Measurements from ENCODE around the gene GULP1. TPM values are rescaled to one million over a fixed set of nuclear protein-coding genes. Genes with fewer than 3 reads are reported as not detected.
"Not testable (repeated sequence)": the region's sequence is repeated elsewhere in the genome, so short reads cannot be mapped to it uniquely, and the experiment has no call there.

Gene GULP1, protein sequence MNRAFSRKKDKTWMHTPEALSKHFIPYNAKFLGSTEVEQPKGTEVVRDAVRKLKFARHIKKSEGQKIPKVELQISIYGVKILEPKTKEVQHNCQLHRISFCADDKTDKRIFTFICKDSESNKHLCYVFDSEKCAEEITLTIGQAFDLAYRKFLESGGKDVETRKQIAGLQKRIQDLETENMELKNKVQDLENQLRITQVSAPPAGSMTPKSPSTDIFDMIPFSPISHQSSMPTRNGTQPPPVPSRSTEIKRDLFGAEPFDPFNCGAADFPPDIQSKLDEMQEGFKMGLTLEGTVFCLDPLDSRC
- total RNA-seq, result 4.6 TPM
- long read RNA-seq, partial matches to known transcripts, result 2 of 8 reads
- long read RNA-seq, other reads (novel, unspliced or antisense), result 4 of 8 reads

DNA sequence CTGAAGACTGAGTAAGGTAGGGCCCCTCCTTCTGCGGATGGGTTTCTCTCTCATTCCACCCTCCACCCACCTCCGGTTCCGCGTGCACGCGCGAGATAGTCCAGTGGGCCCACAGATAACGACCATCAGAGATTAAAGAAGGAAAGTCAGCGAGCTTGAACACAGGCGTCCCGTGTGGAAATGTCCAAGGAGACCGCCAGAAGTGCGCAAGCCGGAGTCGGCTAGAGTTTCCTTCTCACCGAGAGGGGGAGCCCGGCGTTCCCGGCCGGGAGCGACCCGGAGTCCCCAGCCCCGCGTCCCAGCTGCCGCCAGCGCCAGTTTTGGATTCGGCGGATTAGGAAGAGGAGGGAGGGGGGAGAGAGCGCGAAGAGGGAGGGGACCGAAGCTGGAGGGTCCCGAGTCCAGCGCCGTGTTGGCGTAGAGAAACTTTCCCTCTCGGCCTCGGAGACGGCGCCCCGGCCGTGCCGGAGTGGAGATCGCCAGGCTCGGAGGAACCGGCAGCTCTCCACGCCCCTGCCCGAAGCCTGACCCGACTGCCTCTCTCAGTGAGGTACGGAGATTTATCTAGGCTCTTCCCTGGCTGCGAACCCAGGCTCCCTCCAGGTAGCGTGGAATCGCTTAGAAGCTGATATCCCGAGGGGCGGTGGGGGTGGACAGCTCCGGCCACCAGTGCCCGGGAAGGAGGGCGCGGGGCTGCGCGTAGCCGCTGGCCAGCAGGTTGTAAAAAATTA, at the start of gene GULP1:
TSS of gene GULP1 (plus strand) at position 258 of the 731 bp plus-strand sequence. CDS start 185,829 bp downstream, outside the sequence.
- intact Hi-C loops (cut with micrococcal nuclease), result no loop called here
- DNase-seq (peak; percentile 83), ATAC-seq (peak; percentile 90)

DNA sequence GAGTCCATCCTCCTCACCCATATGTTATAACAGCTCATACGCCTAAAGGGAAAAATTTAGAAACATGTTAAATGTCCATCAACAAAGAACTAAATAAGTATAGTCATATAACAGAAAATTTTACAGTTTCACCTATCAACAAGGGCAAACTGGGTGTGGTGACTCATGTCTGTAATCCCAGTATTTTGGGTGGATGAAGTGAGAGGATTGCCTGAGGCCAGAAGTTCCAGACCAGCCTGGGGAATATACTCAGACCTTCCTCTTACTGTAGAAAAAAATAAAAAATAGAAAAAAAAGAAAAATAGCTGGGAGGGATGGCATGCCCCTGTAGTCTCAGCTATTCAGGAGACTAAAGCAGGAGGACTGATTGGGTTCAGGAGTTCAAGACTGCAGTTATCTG, 48.3 kb upstream of the GULP1 start:
- ATAC-seq (no peak), DNase-seq (no peak)
- intact Hi-C loops (cut with micrococcal nuclease), result no loop called here

DNA sequence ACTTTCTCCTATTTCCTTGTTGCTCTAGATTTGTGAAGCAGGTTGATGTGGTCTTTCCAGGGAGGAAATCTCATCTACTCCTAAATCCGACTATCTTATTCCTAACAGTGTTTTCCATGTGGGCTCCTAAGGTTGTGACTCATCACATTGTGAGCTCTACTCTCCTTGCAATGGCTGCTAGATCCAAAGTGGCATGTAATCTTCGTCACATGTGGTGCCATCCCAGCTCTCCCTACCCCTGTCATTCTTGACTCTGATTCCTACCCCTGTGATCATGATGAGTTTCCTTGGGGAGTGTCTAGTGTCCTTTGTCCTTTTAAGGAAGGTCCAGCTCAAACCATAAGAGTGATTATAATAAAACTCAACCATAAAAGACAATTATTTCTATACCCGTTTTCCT, 47.3 kb upstream of the GULP1 start:
- DNase-seq, result no peak
- no peak for ATAC-seq
- intact Hi-C loops (cut with micrococcal nuclease), result no loop called here

DNA sequence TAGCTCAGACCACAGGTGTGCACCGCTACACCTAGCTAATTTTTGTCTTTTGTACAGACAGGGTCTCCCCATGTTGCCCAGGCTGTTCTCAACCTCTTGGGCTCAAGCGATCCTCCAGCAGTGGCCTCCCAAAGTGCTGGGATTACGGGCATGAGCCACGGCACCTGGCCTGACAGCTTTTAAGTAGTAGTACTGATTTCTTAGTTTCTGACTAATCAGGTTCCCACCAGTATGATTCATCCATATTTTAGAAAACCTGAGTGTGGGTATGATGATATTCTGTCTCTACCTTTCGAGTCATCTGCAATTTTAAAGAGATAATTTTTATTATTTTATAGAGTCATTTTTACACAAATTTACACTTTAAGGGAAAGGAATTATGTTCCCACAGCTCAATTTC, 46.4 kb upstream of the GULP1 start:
- ATAC-seq (no peak), DNase-seq (no peak)
- intact Hi-C loops (cut with micrococcal nuclease), result no loop called here

DNA sequence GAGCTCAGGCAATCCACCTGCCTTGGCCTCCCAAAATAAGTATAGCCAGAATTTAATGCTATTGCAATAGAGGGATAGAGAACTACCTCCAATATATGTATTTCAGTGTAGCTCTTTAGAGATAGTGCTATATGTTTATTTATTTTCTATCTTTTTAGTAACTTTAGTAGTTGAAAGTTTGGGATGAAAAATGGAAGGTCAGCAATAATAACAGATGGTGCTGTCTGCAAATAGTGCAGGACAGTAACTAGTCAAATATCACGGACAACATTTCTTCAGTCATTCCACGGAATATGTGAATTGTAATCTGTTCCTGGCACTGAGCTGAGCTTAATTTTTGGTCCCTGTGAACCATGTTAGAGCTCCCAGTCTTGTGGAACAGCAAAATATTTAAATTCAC, 43.2 kb upstream of the GULP1 start:
- intact Hi-C loops (cut with micrococcal nuclease), result no loop called here
- ATAC-seq, result no peak

DNA sequence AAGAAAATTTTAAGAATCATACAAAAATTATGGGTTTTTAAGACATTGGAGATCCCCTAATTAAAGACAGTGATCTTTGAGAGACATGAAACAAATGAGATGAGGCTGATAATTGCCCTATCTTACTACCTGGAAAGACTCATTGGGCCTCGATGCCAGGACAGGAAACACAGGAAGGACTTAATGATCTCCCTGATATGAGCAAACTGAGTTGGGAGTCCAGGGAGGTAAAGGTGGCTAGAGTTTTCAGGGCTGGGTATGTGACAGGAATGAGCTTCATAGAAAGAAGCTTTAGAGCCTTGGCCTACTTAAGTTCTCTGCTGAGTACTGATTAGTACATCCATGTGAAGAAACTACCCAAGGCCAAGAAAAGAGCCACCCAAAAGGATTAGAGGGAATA, 40.6 kb upstream of the GULP1 start:
- ATAC-seq (no peak), DNase-seq (no peak)
- intact Hi-C loops (cut with micrococcal nuclease), result no loop called here

More for the DNA sequence above, 43.2 kb upstream of the GULP1 start:
- no peak for DNase-seq

DNA sequence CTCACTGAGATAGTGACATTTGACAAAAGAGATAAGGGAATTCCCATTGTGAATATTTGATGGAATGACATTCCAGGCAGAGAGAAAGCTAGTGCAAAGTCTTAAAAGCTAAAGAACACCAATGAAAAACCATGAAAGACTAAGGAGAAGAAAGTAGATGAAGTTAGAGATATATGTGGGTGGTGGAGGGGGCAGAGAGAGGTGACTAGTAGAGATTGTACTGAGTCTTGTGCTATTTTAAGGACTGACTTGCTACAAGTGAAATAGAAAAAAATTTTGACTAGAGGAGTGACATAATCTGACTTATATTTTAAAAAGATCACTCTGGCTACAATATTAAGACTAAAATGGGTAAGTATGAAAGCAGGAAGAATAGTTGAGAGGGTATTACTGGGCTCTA, 35.3 kb upstream of the GULP1 start:
- ATAC-seq (no peak), DNase-seq (no peak)
- intact Hi-C loops (cut with micrococcal nuclease), result no loop called here

DNA sequence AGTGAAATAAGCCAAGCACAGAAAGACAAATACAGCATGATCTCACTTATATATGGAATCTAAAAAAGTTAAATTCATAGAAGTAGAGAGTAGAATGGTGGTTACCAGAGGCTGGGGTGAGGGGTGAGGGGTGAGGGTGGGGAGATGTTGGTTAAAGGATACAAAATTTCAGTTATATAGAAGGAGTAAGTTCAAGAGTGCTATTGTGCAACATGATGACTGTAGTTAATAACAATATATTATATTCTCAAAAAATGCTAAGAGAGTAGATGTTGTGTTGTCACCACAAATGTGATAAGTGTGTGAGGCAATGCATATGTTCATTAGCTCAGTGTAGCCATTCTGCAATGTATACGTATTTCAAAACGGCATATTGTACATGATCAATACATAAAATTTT, 26.4 kb upstream of the GULP1 start:
- DNase-seq, result no peak
- intact Hi-C loops (cut with micrococcal nuclease), result no loop called here
- no peak for ATAC-seq

DNA sequence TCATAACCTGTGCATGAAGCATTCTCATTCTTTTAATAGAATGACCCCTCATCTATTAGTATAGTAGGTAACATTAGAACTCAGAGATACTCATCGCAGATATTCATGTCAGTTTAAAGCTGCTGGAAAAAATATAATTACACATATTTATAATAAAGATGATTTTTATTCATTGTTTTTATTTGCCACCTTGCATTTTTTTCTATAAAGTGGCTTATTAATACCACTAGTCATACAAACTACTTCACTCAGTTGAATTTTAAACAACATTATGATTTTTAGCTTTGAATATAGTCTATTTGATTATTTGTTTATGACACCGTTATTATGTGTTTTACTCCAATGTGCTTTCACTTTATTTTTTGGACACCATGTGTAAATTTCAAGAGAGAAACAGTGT, 23.9 kb upstream of the GULP1 start:
- ATAC-seq (no peak), DNase-seq (no peak)
- intact Hi-C loops (cut with micrococcal nuclease), result no loop called here

DNA sequence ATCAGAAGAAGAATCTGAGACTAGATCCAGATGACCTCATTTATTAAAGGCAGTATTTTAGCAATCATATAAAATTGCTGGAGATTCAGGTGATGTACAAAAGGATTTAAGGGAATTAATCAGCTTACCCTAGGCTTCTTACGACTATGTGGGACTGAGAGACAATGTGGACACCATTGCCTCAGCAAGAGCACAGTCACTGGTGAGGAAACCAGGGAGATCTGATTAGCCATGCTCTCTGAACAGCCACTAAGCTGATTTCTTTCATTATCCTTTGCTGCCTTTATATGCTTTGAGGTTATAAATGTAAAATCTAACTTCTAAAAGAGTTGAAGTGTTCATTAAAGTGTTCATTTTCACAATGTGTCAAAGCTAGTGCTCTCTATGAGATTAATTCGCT, 22.7 kb upstream of the GULP1 start:
- ATAC-seq (no peak), DNase-seq (no peak)
- intact Hi-C loops (cut with micrococcal nuclease), result no loop called here

DNA sequence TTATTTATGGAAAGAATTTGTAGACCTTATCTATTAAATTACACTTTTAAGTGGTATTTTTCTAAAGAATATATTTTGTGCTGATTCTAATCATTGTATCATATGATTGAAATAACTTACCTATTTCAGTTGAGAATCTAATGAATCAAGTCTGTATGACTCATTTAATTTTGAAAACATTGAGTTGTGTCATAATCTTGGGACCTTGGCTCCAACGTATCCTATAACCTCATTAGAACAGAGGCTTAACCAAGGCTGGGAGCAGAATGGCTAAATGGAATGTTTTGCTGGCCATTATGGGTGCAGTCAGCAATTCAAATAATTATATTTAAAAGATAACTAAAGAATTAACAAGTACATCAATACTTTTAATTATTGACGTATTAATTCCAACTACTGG, 19.6 kb upstream of the GULP1 start:
- DNase-seq, result no peak
- intact Hi-C loops (cut with micrococcal nuclease), result no loop called here
- no peak for ATAC-seq

DNA sequence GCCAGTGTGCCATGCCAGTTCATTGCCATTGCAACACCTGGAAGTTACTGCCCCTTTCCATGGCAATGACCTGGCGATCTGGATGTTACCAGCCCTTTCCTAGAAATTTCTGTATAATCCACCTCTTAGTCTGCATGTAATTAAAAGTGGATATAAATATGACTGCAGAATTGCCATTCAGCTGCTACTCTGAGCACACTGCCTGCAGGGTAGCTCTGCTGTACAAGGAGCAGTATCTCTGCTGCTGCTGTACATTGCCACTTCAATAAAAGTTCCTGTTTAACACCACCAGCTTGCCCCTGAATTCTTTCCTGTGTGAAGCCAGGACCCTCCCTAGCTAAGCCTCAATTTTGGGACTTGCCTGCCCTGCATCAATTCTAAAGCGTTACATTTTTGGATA, 17.4 kb upstream of the GULP1 start:
- intact Hi-C loops (cut with micrococcal nuclease), result no loop called here
- DNase-seq (no peak), ATAC-seq (no peak)

DNA sequence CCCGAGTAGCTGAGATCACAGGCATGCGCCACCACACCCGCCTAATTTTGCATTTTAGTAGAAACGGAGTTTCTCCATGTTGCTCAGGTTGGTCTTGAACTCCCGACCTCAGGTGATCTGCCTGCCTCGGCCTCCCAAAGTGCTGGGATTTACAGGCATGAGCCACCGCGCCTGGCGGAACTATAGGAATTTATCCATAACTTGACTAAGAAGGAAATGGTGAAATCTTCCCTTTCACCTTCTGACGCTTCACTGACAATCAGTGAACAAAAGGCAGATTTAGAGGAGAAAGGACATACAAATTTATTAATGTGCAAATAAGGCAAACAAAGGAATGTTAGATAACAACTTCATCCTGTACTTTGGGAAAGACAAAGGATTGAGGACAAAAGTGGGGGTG, 15.4 kb upstream of the GULP1 start:
- DNase-seq, result no peak
- intact Hi-C loops (cut with micrococcal nuclease), result no loop called here

DNA sequence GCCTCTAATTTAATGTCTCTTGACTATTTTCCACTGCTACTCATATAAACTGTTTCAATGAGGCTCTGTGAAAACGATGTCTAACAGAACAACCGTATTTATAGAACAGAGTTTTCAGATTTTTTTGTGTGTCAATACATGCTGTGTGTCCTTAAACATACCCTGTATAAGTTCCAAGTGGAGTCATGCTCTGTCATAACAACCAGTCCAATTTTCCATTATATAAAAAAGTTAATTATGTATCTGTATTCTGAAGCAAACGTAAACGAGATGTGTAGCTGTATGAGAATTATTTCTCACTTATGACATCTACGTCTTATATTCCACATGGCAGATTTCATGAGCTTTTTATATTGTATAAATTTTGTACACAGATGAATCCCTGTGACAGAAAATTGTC, 13.9 kb upstream of the GULP1 start:
- ATAC-seq, result no peak
- no peak for DNase-seq
- intact Hi-C loops (cut with micrococcal nuclease), result no loop called here

More for the DNA sequence above, 15.4 kb upstream of the GULP1 start:
- ATAC-seq, result no peak

DNA sequence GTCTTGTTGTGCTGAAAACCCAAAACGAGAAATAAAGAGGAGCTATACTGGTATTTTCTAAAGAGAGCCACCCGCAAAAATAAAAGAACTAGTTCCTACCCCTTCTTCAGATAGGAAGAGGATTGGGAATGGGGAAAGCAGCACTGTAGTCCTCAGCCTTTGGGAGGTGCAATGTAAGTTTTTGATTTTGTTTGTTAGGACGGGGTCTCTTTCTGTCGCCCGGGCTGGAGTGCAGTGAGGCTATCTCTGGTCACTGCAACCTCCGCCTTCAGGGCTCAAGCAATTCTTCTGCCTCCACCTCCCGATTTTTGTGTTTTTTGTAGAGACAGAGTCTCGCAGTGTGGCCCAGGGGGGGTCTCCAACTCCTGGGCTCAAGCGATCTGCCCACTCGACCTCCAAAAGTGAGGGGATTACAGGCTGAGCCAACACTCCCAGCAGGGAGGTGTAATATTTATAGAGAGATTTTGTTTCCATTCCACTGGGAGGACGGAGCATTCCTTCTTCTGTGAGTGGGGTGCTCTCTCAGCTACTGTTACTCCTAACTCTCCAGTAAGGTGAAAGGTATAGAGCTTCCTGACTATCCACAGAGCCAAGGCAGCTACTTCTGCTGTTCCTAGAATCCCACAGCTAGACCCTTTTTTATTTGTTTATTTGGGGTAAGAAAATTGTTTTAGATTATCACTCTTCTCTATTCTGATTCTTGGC, 13.1 kb upstream of the GULP1 start:
- no peak for ATAC-seq
- no peak for DNase-seq
- intact Hi-C loops (cut with micrococcal nuclease), result no loop called here

DNA sequence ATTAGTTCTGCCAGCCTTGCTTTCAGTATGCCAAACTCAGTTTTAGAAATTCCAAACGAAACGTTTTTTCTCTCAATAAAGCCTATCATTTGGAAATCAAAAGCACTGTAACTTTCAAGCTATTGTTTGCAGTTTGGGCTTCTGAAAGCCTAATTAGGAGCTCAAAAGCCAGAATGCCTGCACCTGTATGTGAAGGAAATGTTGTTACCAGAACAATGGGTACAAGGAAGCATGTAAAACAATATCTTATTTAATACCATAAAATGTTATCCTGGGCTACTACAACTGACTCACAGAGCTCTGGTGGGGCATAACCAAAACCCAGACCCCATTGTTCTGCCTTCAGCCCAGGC, 12.6 kb upstream of the GULP1 start:
- DNase-seq (no peak), ATAC-seq (no peak)
- intact Hi-C loops (cut with micrococcal nuclease), result no loop called here

DNA sequence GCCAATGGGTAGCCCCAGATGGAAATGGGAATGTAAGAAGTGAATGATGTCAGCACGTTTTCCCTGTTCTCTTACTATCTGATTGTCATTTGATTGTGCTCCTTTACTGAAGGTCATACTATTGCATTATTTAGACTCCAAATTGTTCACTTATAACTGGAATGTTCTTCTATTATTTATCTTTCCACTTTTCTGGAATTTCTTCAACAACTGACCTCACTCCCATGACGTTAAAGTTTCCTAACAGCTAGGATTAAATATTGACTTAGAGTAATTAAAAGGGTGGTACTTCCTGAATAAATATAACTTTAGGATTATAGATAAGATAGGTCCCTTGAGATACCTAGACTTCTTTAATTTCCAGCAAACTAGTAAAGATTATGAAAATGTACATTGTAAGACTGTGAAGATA, 10.9 kb upstream of the GULP1 start:
- ATAC-seq (no peak), DNase-seq (no peak)
- intact Hi-C loops (cut with micrococcal nuclease), result no loop called here

DNA sequence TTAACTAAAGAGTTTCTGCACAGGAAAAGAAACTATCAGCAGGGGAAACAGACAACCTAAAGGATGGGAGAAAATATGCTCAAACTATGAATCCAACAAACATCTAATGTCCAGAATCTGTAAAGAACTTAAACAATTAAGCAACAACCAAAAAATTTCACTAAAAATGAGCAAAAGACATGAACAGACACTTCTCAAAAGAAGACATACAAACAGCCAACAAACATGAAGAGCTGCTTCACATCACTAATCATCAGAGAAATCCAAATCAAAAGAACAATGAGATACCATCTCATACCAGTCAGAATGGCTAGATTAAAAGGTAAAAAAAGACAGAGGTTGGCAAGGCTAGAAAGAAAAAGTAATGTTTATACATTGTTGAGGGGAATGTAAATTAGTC, 8.8 kb upstream of the GULP1 start:
- ATAC-seq, result no peak
- intact Hi-C loops (cut with micrococcal nuclease), result no loop called here
- no peak for DNase-seq

DNA sequence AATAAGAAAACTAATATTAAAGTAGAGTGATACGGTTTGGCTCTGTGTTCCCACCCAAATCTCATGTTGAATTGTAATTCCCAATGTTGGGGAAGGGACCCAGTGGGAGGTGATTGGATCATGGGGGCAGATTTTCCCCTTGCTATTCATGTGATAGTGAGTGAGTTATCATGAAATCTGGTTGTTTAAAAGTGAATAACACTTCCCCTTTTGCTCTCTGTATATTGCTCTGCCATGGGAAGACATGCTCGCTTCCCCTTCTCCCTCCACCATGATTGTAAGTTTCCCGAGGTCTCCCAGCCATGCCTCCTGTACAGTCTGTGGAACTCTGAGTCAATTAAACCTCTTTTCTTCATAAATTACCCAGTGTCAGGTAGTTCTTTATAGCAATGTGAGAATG, 7.4 kb upstream of the GULP1 start:
- DNase-seq; intact Hi-C loops (cut with micrococcal nuclease); ATAC-seq: not testable (repeated sequence)

DNA sequence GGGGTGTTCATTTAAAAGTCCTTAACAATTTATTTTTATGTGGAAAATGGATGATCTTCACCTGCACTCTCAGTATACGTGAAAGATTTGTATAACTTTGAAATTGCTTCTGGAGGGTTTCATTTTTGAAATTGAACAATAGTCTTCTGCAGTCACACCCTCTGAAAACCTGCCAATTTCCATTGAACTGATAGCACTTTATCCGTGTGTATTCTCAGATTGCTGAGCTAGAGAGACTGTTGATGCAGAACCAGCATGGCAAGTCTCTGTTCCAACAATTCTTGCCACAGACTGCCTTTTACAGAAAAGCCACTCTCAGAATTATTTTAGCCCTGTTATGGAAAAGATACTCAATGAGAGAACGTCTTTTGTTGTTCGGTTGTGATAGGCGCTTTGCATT, 6.6 kb upstream of the GULP1 start:
- ATAC-seq, result no peak
- intact Hi-C loops (cut with micrococcal nuclease), result no loop called here
- no peak for DNase-seq
